Effector CD8-positive, alpha-beta T cell (primary cell): ENCODE data around the gene RSPH6A.
"Not testable (repeated sequence)": the region's sequence is repeated elsewhere in the genome, so short reads cannot be mapped to it uniquely, and the experiment has no call there.

Experiments used
- DNase-seq: peaks from one replicate; lab custom pipeline; 2025; lab: John Stamatoyannopoulos, UW

The RSPH6A gene

DNA sequence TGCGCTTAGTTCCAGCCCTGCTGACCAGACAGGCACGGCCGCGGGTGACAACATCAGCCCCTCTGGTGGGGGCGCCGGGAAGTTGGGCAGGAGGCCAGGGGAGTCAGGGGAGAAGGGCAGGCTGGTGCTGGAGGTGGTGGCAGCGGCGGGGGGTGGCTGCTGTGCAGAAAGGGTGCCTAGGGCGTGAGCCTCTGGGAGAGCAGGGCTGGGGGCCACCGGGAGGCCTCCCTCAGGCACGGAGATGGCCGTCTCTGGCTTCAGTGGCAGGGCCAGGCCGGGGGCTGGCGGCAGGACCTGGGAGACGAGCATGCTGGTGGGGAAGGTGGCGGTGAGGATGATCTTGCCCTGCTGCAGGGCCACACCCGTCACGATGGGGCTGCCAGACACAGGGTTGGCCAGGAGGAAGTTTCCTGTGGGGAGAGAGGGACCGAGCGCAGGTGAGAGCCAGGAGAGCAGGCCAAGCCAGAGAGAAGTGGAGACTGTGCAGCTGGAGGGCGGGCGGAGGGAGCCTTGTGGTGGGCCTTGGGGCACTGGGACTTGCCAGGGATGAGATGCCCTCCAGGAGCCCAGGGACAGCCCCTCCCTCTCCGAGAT lies 49.3 kb downstream of the RSPH6A start:
- no peak for DNase-seq

- DNase-seq: no peak
These were observed 50.0 kb downstream of the RSPH6A start for GRCh38 chr19:45764945-45765701.

DNA sequence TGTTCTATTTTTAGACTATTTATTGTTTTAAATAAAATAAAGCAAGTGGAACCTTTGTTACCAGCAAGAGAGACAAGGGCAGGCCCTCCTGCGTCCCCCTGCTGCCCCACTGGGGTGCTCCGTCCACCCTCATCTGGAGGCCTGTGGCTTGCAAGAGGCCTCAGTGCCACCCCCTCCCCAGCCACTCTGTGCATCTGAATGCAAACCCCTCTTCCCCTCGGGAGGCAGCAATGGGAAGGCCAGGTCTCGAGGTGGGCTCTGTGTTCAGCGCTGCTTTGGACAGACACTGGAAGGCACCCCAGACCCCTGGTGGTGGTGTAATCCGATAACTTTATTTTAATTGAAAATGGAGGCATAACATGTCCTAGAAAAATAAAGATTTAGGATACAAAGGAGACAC lies 50.6 kb downstream of the RSPH6A start:
- DNase-seq: no peak

DNA sequence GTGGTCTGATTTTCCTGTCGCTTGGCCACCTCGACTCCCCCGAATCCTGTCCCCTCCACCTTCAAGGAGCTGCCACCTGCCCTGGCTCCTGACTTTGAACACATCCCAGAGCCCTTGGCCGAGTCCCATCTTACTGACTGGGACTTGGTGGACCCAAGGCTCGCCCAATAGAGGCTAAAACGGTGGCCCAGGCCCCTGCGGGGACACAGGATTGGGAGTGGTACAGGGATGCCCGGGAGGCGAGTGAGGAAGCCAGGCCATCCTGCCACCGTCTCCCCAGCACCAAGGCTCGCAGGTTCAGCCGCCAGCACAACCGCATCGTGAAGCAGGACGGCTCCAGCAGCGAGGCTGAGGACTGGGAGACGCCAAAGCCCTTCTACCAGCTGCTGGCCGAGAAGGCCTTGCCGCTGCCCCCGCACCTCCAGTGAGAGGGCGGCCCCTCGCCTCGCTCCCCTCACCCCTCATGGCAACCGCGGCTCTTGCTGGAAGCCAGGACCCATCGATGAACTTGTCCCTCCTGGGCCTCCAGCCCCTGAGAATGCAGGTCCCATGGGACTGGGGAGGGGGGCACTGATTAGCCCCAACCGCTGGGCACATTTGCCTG lies 51.3 kb downstream of the RSPH6A start:
- no peak for DNase-seq

- DNase-seq: no peak
These were observed 52.1 kb downstream of the RSPH6A start for GRCh38 chr19:45762870-45763631.

DNA sequence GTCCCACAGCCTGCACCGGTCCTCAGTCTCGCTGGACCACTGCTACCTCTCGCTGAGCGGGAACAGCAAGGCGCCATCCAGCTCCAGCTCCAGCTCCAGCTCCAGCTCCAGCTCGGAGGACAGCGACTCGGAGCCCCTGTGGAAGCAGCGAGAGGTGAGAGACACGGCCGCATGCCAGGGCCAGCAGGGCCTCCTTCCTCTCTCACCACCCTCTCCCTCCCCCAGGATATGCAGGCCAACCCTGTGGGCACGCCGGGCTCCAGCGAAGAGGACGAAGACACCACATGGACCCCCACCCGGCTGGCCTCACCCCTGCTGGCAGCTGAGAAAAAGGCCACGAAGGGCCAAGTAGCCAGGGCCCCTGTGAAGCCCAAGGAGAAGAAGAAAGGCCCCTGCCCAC lies 53.4 kb downstream of the RSPH6A start:
- no peak for DNase-seq

GRCh38 chr19:45758921-45759320 lies 56.2 kb downstream of the RSPH6A start:
- no peak for DNase-seq

DNA sequence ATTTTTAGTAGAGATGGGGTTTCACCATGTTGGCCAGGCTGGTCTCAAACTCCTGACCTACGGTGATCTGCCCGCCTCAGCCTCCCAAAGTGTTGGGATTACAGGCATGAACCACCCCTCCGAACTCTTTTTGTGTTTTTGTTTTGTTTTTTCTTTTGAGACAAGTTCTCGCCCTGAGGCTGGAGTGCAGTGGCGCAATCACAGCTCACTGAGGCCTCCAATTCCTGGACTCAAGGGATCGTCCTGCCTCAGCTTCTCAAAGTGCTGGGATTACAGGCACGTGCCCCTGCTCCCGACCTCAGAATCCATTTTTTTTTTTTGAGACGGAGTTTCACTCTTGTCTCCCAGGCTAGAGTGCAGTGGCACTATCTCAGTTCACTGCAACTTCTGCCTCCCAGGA lies 57.4 kb downstream of the RSPH6A start:
- DNase-seq: no peak

DNA sequence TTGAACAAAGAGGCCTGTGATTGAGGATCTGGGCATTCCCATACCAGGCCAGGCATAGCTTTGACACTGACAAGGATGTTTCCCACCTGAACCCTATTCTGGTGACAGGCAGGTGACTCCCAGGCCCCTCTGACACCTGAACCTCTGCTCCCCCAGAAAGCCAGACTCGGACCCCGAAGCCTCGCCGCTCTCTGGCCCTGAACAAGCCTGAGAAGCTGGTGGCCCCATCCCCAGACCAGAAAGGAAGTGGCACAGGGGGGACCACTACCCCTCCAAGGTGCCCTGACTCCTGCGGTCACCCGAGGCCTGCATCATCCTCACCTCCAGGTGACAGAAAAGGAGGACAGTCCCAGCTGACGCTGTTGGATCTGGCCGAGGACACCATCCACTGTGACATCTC lies 60.8 kb downstream of the RSPH6A start:
- no peak for DNase-seq

GRCh38 chr19:45753548-45753947 lies 61.6 kb downstream of the RSPH6A start:
- DNase-seq: no peak

GRCh38 chr19:45752639-45753038 lies 62.5 kb downstream of the RSPH6A start:
- no peak for DNase-seq

GRCh38 chr19:45751483-45751882 lies 63.6 kb downstream of the RSPH6A start:
- DNase-seq: not testable (repeated sequence)

GRCh38 chr19:45747513-45747912 lies 67.6 kb downstream of the RSPH6A start:
- no peak for DNase-seq

- no peak for DNase-seq
These were observed 68.2 kb downstream of the RSPH6A start for GRCh38 chr19:45746866-45747265.
